WERI-Rb-1 (cell line): ENCODE measurements around the gene COX8A.

Experiments
- DNase-seq: peaks from one replicate; pipeline ENCODE4 v3.0.0-alpha.2; 2020
- H3K27ac ChIP-seq: fragments of 250-450 bp; sonication (Bioruptor Pico); 2 replicates; pipeline ENCODE4 v1.5.1; 2020; ENCODE audit warnings: mild to moderate bottlenecking, moderate library complexity
- H3K27me3 ChIP-seq: fragments of 250-450 bp; sonication (Bioruptor Pico); 2 replicates; pipeline ENCODE4 v1.5.1; 2021; ENCODE audit warnings: mild to moderate bottlenecking, low read depth, moderate library complexity; ENCODE audit not compliant: insufficient read depth, severe bottlenecking
- H3K36me3 ChIP-seq: fragments of 250-450 bp; sonication (Bioruptor Pico); 2 replicates; pipeline ENCODE4 v1.5.1; 2020; ENCODE audit warnings: mild to moderate bottlenecking, moderate library complexity
- H3K4me3 ChIP-seq: 2 replicates; pipeline ENCODE4 v1.5.1; 2011; ENCODE audit warnings: low read depth, mild to moderate bottlenecking, control low read depth, low read length
- H3K9me3 ChIP-seq: fragments of 250-450 bp; sonication (Bioruptor Pico); 2 replicates; pipeline ENCODE4 v1.5.1; 2021; ENCODE audit warnings: mild to moderate bottlenecking, moderate library complexity; ENCODE audit not compliant: severe bottlenecking
- TF ChIP-seq, protein P1 (sequence below): IDR thresholded peaks from 2 replicates; pipeline ENCODE4 v1.5.1; 2011; ENCODE audit warnings: low read depth, mild to moderate bottlenecking, control low read depth, inconsistent platforms, low read length

COX8A gene

DNA sequence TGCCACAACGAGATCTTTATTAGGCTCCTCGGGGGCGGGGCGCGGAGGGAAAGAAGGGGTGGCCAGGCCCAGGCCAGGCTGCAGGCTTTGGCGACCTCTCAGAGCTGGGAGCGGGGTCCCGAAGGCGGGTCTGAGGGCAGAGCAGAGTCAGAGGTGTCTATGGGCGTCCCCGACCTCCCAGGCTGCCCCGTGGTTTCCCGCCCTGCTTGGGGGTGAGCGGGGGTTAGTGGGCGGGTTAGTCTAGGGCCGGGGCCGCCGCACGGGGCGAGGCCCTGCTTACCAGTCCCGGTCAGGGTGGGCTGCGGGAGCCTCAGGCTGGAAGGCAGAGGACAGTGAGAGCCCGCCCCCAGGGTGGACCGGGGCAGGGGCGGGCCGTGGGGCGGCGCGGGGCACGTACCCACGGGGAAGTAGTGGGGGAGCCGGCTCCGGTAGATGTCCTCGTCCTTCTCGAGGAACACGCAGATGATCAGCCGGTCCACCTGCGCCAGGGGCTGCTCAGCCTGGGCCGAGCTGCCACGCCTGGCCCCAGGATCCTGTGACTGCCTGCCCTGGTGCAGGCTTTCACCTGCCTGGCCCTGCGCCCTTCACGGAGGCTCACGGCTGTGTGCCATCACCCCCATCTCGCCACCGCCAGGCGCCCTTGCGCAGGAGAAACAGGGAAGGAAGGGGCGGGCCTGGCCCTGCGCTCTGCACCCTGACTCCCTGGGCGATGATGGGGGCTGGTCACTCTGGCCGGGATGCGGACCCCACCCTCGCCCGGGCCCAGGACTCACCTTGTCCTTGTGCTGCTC, 24.3 kb downstream of the COX8A start:
- TF ChIP-seq, protein P1, sequence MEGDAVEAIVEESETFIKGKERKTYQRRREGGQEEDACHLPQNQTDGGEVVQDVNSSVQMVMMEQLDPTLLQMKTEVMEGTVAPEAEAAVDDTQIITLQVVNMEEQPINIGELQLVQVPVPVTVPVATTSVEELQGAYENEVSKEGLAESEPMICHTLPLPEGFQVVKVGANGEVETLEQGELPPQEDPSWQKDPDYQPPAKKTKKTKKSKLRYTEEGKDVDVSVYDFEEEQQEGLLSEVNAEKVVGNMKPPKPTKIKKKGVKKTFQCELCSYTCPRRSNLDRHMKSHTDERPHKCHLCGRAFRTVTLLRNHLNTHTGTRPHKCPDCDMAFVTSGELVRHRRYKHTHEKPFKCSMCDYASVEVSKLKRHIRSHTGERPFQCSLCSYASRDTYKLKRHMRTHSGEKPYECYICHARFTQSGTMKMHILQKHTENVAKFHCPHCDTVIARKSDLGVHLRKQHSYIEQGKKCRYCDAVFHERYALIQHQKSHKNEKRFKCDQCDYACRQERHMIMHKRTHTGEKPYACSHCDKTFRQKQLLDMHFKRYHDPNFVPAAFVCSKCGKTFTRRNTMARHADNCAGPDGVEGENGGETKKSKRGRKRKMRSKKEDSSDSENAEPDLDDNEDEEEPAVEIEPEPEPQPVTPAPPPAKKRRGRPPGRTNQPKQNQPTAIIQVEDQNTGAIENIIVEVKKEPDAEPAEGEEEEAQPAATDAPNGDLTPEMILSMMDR = peak; percentile 53
- no peaks in the 10 kb centered on the region for H3K27me3 ChIP-seq
- peak; percentile 56 for DNase-seq
- H3K36me3 ChIP-seq = peaks cover 43% of the 10 kb centered on the region
- no peak overlapping the region for H3K27ac ChIP-seq
- no peaks in the 10 kb centered on the region for H3K9me3 ChIP-seq
- H3K4me3 ChIP-seq = no peak overlapping the region

DNA sequence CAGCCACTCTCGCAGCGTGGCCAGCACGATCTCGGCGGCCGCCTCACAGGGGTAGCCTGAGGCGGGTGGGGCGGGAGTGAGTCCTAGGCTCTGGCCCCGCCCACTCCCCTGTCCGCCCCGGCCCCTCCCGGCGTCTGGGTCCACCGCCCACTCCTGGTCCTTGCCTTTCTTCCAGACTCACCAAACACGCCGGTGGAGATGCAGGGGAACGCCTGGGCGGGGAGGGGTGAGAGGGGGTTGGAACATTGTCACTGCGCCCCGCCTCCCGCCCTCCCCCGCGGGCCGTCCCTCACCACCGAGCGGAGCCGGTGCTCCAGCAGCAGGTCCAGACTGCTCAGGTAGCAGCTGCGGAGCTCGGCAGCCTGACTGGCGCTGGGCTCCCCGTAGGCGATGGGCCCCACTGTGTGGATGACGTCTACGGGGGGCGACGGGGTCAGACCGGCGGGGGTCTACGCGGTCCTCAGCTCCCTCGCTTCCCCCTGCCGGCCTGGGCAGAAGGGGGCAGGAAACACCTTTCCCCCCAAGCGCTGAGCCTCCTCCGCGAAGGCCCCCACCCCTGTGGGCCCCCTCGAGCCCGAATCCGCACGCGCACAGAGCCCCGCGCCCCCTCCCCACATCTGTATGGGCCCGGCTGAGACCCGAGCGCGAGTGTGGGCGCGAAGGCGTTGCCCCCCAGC, 25.1 kb downstream of the COX8A start:
- Histone ChIP-seq H3K9me3 (no peaks in the 10 kb centered on the region), H3K27me3 (no peaks in the 10 kb centered on the region), H3K4me3 (no peak overlapping the region), H3K36me3 (peaks cover 40% of the 10 kb centered on the region), H3K27ac (no peak overlapping the region)
- DNase-seq = peak; percentile 78
- TF ChIP-seq, protein P1 = no peak

DNA sequence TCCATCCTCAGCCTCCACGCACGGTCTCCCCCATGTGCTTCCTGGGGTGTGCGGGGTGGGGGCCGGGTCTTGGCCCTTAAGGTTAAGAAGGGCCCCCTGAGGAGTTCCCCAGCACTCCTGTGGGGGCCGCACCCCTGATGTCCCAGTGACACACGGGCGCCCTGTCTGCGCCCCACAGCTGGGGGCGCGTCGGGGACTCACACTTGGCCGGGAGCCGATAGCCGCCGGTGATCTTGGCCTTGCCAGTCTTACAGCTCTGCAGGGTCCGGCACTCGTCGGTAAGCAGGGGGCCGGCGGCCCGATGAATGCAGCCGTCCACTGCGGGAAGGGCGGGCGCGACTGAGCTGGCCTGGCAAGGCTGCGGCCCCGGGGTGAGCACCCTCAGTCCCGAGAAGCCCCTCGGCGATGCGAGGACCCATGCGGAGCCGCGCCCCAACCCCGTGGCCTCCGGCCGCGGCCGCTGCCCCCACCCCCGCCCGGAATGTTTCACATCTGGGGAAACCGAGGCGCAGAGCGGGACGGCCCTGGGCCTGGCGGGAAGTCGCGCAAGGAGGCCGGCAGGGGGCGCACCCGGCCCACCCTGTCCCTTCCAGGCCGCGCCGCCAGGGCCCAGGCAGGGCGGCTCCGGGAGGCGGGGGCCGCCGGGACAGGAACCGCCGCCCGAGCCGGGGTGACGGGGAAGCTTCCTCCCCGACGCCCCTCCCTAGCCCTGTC, 25.8 kb downstream of the COX8A start:
- Histone ChIP-seq H3K4me3 (no peak overlapping the region), H3K27ac (no peak overlapping the region), H3K27me3 (no peaks in the 10 kb centered on the region), H3K9me3 (no peaks in the 10 kb centered on the region), H3K36me3 (peaks cover 33% of the 10 kb centered on the region)
- peak; percentile 54 for DNase-seq
- TF ChIP-seq, protein P1 = peak; percentile 65

DNA sequence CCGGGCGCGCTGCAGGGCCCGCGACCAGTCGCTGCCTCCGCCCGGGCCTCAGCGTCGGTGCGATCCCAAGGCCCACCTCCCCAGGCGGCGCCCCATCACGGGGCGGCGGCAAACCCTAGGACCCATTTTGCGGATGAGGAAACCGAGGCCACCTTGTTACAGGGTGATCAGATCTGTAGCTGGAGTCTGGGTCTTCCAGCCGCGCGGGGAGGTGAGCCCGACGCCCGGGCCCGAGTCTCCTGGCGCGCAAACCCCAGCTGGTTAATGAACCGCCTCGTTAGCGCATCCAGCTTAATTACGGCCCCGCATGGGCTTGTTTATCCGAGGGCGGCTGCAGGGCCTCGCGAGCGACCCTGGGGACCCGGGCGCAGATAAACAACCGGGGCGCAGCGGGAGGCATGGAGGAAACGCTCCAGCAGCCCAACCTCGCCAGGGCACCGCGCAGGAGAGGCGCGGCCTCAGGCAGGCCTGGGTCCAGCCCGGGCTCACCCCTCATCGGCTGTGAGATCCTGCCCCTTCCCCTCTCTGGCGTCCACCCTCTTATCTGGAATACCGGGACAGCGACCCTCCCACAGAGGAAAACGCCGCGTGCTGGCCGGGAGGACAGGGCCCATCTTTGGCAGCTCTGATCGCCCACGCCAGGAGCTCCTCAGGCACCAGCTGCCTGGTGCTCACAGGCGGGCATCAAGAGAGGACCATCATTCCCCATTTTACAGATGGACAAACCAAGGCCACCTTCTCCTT, 26.5 kb downstream of the COX8A start:
- TF ChIP-seq, protein P1 = no peak
- Histone ChIP-seq H3K27ac (no peak overlapping the region), H3K9me3 (no peaks in the 10 kb centered on the region), H3K27me3 (no peaks in the 10 kb centered on the region), H3K36me3 (peaks cover 27% of the 10 kb centered on the region), H3K4me3 (no peak overlapping the region)
- DNase-seq = no peak

DNA sequence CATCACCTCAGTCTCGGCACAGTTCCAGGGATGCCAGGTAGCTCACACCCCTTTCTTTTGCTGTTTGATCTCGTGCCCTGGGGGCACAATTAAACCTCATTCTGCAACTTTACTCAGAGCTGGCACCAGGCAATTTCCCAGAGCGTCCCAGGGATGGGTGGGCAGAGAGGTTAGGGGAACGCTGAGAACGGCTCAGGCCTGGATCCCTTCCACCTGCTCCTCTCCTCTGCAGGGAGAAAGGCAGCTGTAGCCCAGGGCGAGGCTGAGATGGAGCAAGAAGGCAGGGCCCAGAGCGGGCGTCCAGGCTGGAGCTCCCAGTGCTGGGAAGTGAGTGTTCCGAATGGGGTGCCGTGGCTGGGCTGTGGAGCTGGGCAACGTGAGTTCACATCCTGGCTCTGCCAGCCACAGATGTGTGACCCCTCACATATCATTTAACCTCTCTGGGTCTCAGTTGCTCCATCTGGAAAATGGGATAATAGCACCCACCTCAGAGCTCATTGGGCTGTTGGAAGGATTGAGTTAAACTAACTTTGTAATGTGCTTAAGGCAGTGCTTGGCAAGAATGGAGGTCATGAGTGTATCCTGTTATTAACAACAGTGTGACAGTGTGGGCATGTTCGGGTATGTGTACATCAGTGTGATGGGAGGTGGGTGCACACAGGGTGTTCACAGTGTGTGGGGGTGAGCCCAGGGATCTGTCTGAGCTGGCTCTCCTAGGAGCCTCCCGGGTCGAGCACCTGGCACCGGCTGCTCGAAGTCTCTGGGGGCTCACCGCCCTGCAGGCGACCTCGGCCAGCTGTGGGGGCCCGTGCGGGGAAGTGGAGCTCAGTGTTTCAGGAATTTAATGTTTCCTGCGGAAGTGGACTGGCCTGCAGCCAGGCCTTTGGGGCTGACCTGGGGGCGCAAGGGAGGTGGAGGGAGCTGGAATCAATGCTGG, 27.3 kb downstream of the COX8A start:
- Histone ChIP-seq H3K27ac (no peak overlapping the region), H3K4me3 (no peak overlapping the region), H3K27me3 (no peaks in the 10 kb centered on the region), H3K36me3 (peaks cover 19% of the 10 kb centered on the region), H3K9me3 (no peaks in the 10 kb centered on the region)
- TF ChIP-seq, protein P1 = no peak
- DNase-seq = no peak
